Measurements from ENCODE around the gene GRK3.

DNA sequence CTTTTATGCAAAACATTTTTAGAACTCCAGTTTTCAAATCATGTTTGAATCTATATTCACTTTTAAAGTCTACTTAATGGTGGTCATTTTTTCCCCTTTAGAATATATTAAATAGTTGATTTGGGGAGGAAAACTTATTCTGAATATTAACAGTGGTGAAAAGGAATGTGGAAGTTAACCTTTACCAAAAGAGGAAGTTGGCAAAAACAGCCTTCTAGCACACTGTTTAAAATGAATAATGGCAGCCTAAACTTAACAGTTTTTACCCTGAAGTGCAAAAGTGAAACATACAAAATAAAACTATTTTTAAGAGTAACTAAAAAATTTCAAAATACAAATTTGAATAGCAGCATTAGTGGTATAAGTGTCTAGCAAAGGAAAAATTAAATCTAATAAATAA is 86.4 kb downstream of the GRK3 start:
- TF ChIP-seq CTCF (IDR thresholded peaks at IDR 0.05 in 4 of 5, conservative IDR thresholded peaks at IDR 0.05 in 1 of 5): no peak
- no peak for TF ChIP-seq POLR2A (IDR thresholded peaks at IDR 0.05)

Measured in gastrocnemius medialis (tissue), 4 donors.